Upper lobe of left lung (tissue), 6 donors: ENCODE results near the gene CDC16. TPM values are rescaled to one million over a fixed set of nuclear protein-coding genes. Genes with fewer than 3 reads are reported as not detected.

Source experiments
- ATAC-seq, 2 donors: fragments of 200-7000 bp; cut with Tn5 transposase; one replicate each; pipeline ENCODE4 v1.9.1; 2022; ENCODE audit warnings: mild to moderate bottlenecking in 2 of 2, moderate library complexity in 2 of 2; ENCODE audit not compliant: low FRiP score in 2 of 2
- DNase-seq, 2 donors: peaks; one replicate each; pipeline ENCODE4 v3.0.0-alpha.2; 2019 to 2020
- H3K27ac ChIP-seq, 4 donors: fragments of 200-600 bp; sonication (generic); one replicate each; pipeline ENCODE4 v1.5.1; 2016 to 2019
- H3K27me3 ChIP-seq, 4 donors: fragments of 200-600 bp; sonication (generic); one replicate each; pipeline ENCODE4 v1.5.1; 2017 to 2019
- H3K36me3 ChIP-seq, 4 donors: fragments of 200-600 bp; sonication (generic); one replicate each; pipeline ENCODE4 v1.5.1; 2016 to 2019
- H3K4me1 ChIP-seq, 4 donors: fragments of 200-600 bp; sonication (generic); one replicate each; pipeline ENCODE4 v1.5.1; 2018 to 2019
- H3K4me3 ChIP-seq, 4 donors: fragments of 200-600 bp; sonication (generic); one replicate each; pipeline ENCODE4 v1.5.1; 2017 to 2019; ENCODE audit warnings: mild to moderate bottlenecking in 2 of 4, moderate library complexity in 1 of 4
- H3K9me3 ChIP-seq, 4 donors: fragments of 200-600 bp; sonication (generic); one replicate each; pipeline ENCODE4 v1.5.1; 2018 to 2019
- EP300 ChIP-seq, 4 donors: sonication (generic); formaldehyde crosslinking; IDR thresholded peaks; one replicate each; pipeline ENCODE4 v1.5.1; 2017; ENCODE audit warnings: antibody characterized with exemption in 4 of 4, control low read depth in 2 of 4
- POLR2A ChIP-seq, 4 donors: fragments of 450-650 bp; IDR thresholded peaks; one replicate each; pipeline ENCODE4 v1.5.1; 2016 to 2017; ENCODE audit warnings: antibody characterized with exemption in 4 of 4, mild to moderate bottlenecking in 2 of 4
- POLR2AphosphoS5 ChIP-seq, 2 donors: sonication (generic); formaldehyde crosslinking; IDR thresholded peaks; one replicate each; pipeline ENCODE4 v1.5.1; 2017; ENCODE audit warnings: antibody characterized with exemption in 2 of 2
- WGBS, 2 donors: methylation state at CpG; one replicate each; pipeline ENCODE4 v1.1.5; 2017 to 2018; 5-methylcytosine and 5-hydroxymethylcytosine counted together
- total RNA-seq, 6 donors: library from RNA; depleted of rRNA in 4 of 6; stranded (reverse); fragments of >200 nt in 4 of 6; gene quantifications; one replicate each; pipeline versions ENCODE4 v1.1.0 to v1.2.1, GENCODE V29; 2016 to 2021
- TF ChIP-seq, protein P1 (sequence below), 6 experiments: fragments of 450-650 bp in 4 of 6; fragments of 200-600 bp in 2 of 6; sonication (generic) in 2 of 6; IDR thresholded peaks; one replicate each; pipeline ENCODE4 v1.5.1; 2016 to 2019; ENCODE audit warnings: antibody characterized with exemption in 6 of 6
- donor health status: DM: no; HTN: no; CAD: no; lungs with moderate emphysema.
- donor health status: DM: no; HTN: yes; CAD: no; lungs with severe emphysema.

CDC16 gene, protein sequence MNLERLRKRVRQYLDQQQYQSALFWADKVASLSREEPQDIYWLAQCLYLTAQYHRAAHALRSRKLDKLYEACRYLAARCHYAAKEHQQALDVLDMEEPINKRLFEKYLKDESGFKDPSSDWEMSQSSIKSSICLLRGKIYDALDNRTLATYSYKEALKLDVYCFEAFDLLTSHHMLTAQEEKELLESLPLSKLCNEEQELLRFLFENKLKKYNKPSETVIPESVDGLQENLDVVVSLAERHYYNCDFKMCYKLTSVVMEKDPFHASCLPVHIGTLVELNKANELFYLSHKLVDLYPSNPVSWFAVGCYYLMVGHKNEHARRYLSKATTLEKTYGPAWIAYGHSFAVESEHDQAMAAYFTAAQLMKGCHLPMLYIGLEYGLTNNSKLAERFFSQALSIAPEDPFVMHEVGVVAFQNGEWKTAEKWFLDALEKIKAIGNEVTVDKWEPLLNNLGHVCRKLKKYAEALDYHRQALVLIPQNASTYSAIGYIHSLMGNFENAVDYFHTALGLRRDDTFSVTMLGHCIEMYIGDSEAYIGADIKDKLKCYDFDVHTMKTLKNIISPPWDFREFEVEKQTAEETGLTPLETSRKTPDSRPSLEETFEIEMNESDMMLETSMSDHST
- 100 to 1,000 TPM in 1 of 6 donors, 10 to 100 TPM in 5; 46.6 to 123 (median 58.3) TPM for total RNA-seq

DNA sequence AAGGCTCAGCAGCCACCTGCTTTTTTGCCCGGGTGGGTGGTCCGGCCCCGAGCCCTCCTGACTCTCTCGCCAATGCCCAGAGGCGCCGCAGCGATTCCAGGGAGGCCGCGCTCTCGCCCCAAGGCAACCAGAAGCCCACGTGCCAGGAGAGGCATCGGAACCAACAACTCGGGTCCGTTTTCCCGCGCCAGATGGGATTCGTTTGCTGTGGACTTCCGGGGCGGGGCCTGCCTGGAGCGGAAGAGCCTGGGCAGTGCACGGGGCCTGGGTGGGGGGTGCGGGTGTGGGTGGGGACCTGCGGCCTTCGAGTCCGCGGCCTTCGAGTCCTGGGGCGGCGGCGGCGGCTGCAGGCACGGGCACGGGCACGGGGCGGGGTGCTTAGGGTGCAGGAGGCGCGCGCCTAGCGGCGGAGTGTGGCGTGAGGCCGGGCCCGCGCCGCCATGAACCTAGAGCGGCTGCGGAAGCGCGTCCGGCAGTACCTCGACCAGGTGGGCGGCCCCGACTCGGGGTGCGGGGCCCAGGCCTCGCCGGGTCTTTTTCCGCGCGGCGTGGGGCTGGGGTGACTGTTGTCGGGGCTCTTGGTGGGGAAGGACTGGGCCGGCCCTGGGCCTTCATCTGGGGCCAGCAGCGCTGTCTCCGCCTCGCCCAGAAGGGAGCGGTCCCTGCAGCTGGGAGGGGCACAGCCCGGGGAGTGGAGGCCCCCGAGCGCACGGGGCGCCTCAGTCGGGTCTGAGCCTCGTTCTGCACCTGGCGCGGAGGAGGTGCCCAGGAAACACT lies at the start of gene CDC16:
Gene CDC16 (plus strand): TSS at position 253 of the 777 bp plus-strand sequence. CDS start 188 bp downstream, at position 441.
- Histone ChIP-seq H3K27ac (peak within 1 kb of the TSS; percentile 80 to 90 (median 86)), H3K9me3 (no peaks in the 10 kb centered on the region), H3K4me1 (peaks cover 6 to 17% (median 11%) of the 10 kb centered on the region in 4 donors), H3K36me3 (peaks cover 20 to 31% (median 29%) of the 10 kb centered on the region in 4 donors), H3K27me3 (no peaks in the 10 kb centered on the region), H3K4me3 (peak within 1 kb of the TSS; percentile 80 to 98 (median 94))
- peak; percentile 90 to 95 for DNase-seq
- ATAC-seq = peak; percentile 97 to 99
- WGBS, 2 donors = 3 to 6% methylated on average over 19 to 24 of the region's 76 CpGs
- TF ChIP-seq EP300 (IDR thresholded peaks at IDR 0.05) (no peak), POLR2AphosphoS5 (IDR thresholded peaks at IDR 0.05) (peak; percentile 50 to 68), POLR2A (IDR thresholded peaks at IDR 0.05) (peak in 2 of 4 donors; percentile 36 to 80)
- TF ChIP-seq, protein P1, sequence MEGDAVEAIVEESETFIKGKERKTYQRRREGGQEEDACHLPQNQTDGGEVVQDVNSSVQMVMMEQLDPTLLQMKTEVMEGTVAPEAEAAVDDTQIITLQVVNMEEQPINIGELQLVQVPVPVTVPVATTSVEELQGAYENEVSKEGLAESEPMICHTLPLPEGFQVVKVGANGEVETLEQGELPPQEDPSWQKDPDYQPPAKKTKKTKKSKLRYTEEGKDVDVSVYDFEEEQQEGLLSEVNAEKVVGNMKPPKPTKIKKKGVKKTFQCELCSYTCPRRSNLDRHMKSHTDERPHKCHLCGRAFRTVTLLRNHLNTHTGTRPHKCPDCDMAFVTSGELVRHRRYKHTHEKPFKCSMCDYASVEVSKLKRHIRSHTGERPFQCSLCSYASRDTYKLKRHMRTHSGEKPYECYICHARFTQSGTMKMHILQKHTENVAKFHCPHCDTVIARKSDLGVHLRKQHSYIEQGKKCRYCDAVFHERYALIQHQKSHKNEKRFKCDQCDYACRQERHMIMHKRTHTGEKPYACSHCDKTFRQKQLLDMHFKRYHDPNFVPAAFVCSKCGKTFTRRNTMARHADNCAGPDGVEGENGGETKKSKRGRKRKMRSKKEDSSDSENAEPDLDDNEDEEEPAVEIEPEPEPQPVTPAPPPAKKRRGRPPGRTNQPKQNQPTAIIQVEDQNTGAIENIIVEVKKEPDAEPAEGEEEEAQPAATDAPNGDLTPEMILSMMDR (IDR thresholded peaks at IDR 0.05) = peak; percentile 13 to 72 (median 28)

DNA sequence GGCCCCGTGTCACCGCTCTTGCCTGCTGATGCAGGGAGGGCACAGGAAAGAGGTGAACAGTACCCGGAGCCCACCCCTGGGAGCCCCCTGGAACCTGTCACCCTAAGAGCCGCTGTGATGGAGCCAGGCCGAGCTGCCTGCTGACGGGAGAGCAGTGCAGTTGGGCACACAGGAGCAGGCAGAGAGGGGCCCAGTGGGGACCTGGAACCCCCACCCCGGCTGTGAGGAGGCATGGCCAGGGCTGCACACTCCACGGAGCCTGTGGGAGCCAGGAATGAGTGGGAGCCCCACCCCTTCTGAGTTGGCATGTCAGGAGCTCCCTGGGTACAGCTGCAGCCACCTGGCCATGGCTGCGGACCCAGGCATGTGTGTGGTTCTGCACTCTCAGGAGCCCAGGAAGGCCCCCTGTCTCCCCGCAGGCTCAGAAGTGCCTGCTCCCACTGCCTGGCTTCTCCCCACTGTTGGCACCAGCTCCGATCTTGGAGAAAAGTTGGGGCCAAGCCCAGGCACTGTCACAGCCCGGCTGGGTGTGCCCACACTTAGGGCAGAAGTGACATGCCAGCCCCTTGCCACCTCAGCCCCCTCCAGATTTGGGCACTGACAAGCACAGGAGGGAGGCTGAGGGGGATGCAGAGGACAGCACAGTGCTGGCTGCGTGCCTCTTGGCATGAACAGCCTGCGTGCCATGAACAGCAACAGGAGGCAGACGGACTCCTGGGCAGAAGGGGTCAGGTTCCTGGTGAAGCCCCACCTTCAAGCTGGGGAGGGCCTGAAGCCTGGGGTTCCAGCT lies 49.3 kb upstream of the CDC16 start:
- Histone ChIP-seq H3K27ac (no peak overlapping the region), H3K36me3 (no peaks in the 10 kb centered on the region), H3K4me3 (no peak overlapping the region), H3K4me1 (no peaks in the 10 kb centered on the region), H3K9me3 (peaks cover 0 to 7% (median 3%) of the 10 kb centered on the region in 4 donors), H3K27me3 (no peaks in the 10 kb centered on the region)
- 83 to 86% methylated on average over 6 to 13 of the region's 15 CpGs for WGBS, 2 donors
- no peak for TF ChIP-seq POLR2AphosphoS5 (IDR thresholded peaks at IDR 0.05)
- no peak for TF ChIP-seq POLR2A (IDR thresholded peaks at IDR 0.05)
- TF ChIP-seq EP300 (IDR thresholded peaks at IDR 0.05) = no peak
- TF ChIP-seq, protein P1 (IDR thresholded peaks at IDR 0.05) = no peak
- ATAC-seq (no peak), DNase-seq (peak in 1 of 2 donors; percentile 60)

DNA sequence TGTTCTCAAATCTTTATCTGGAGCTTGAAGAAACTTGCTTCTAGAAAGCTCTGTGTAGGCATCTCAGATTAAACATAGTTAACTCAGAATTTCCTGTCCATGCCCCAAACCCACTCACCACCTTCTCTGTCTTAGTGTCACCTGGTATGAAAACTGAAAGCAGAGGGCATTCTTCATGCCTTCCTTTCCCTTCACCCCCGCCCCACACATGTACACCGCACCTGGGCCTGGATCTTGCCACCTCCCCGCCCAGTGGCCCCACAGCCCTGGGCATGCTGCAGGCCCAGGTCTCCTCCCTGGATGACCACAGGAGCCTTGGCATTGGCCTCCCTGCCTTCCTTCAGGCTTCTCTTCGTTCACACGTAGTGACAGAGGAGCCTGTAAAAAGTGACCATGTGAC lies 39.8 kb upstream of the CDC16 start:
- ATAC-seq = no peak
- no peaks in the 10 kb centered on the region for H3K36me3 ChIP-seq
- 80 to 90% methylated on average over 5 of the region's 5 CpGs for WGBS, 2 donors

More for the DNA sequence above, 39.8 kb upstream of the CDC16 start:
- TF ChIP-seq POLR2A (IDR thresholded peaks at IDR 0.05) (no peak), POLR2AphosphoS5 (IDR thresholded peaks at IDR 0.05) (no peak), EP300 (IDR thresholded peaks at IDR 0.05) (no peak)
- TF ChIP-seq, protein P1 (IDR thresholded peaks at IDR 0.05) = no peak
- Histone ChIP-seq H3K27me3 (no peaks in the 10 kb centered on the region), H3K4me1 (no peaks in the 10 kb centered on the region), H3K9me3 (no peaks in the 10 kb centered on the region), H3K4me3 (no peak overlapping the region), H3K27ac (no peak overlapping the region)
- peak in 1 of 2 donors; percentile 41 for DNase-seq
